OCI-LY7 (cell line): Measurements from ENCODE around the gene FANCI. TPM values are rescaled to one million over a fixed set of nuclear protein-coding genes. Genes with fewer than 3 reads are reported as not detected.

Experiments used
- BruUV-seq: library from RNA; stranded (reverse); fragments of 400-500 nt; replicated peaks from 2 replicates; lab custom pipeline; 2021; lab: Mats Ljungman, UMichigan
- CTCF ChIA-PET: fragments of 300-600 bp; sonication (Branson Sonifier 250); formaldehyde crosslinking; loops from one replicate; lab custom pipeline; 2022; ENCODE audit warnings: antibody characterized with exemption; ENCODE audit not compliant: unreplicated experiment; lab: Charles Lee
- POLR2A ChIA-PET: fragments of 300-600 bp; sonication (Branson Sonifier 250); formaldehyde crosslinking; loops from one replicate; lab custom pipeline; 2022; ENCODE audit warnings: antibody characterized with exemption; lab: Charles Lee
- DNase-seq: peaks from one replicate; pipeline ENCODE4 v3.0.0-alpha.2; 2015; ENCODE audit warnings: low spot score
- H2AFZ ChIP-seq: fragments of 200-600 bp; sonication (generic), shearing (Covaris generic); 2 replicates; pipeline ENCODE4 v1.6.1; 2014; ENCODE audit warnings: mild to moderate bottlenecking, antibody characterized with exemption, low read length, moderate library complexity
- H3K27ac ChIP-seq: fragments of 200-600 bp; sonication (generic); 2 replicates; pipeline ENCODE4 v1.5.1; 2014; ENCODE audit warnings: mixed run types, low read depth, mild to moderate bottlenecking, moderate library complexity, low read length, inconsistent platforms; ENCODE audit not compliant: poor library complexity, severe bottlenecking
- H3K36me3 ChIP-seq: fragments of 200-600 bp; sonication (generic); 2 replicates; pipeline ENCODE4 v1.6.1; 2014; ENCODE audit warnings: mild to moderate bottlenecking, antibody characterized with exemption, low read length, moderate library complexity, mixed read lengths; ENCODE audit not compliant: insufficient read depth
- H3K4me1 ChIP-seq: fragments of 200-600 bp; sonication (generic); 2 replicates; pipeline ENCODE4 v1.5.1; 2014; ENCODE audit warnings: mild to moderate bottlenecking, low read length; ENCODE audit not compliant: insufficient read depth, poor library complexity, severe bottlenecking
- H3K4me2 ChIP-seq: fragments of 200-600 bp; sonication (generic); 2 replicates; pipeline ENCODE4 v1.6.1; 2014; ENCODE audit warnings: mild to moderate bottlenecking, low read length
- H3K4me3 ChIP-seq: fragments of 200-600 bp; sonication (generic); 2 replicates; pipeline ENCODE4 v1.5.1; 2014; ENCODE audit warnings: mild to moderate bottlenecking, low read depth, low read length; ENCODE audit not compliant: poor library complexity, severe bottlenecking
- H3K79me2 ChIP-seq: fragments of 200-600 bp; sonication (generic); 2 replicates; pipeline ENCODE4 v1.6.1; 2016; ENCODE audit warnings: low read depth, mild to moderate bottlenecking, low read length, moderate library complexity, mixed read lengths; ENCODE audit not compliant: insufficient read depth
- H3K9me2 ChIP-seq: fragments of 200-600 bp; sonication (generic); 2 replicates; pipeline ENCODE4 v1.6.1; 2016; ENCODE audit warnings: mild to moderate bottlenecking, low read length, mixed read lengths; ENCODE audit not compliant: insufficient read depth
- H3K9me3 ChIP-seq: fragments of 200-600 bp; sonication (generic); 2 replicates; pipeline ENCODE4 v1.6.1; 2014; ENCODE audit warnings: mild to moderate bottlenecking, mixed run types, low read length, mixed read lengths
- H4K20me1 ChIP-seq: fragments of 200-600 bp; sonication (generic); 2 replicates; pipeline ENCODE4 v1.6.1; 2014; ENCODE audit warnings: mild to moderate bottlenecking, antibody characterized with exemption, low read length, moderate library complexity, mixed read lengths; ENCODE audit not compliant: insufficient read depth
- CTCF ChIP-seq: fragments of 200-600 bp; sonication (generic); conservative IDR thresholded peaks from 2 replicates; pipeline ENCODE4 v1.5.1; 2014; ENCODE audit warnings: mild to moderate bottlenecking, antibody characterized with exemption, low read length, moderate library complexity, mixed read lengths
- EZH2phosphoT487 ChIP-seq: fragments of 200-600 bp; sonication (generic); IDR thresholded peaks from 2 replicates; pipeline ENCODE4 v1.6.1; 2018; ENCODE audit warnings: low read depth, borderline replicate concordance, mild to moderate bottlenecking, mixed run types, antibody characterized with exemption, low read length, moderate library complexity, mixed read lengths
- intact Hi-C: fragments of 100-400 bp; cut with micrococcal nuclease; formaldehyde crosslinking; loops from one replicate; pipeline ENCODE4 v1.10.0; 2022; ENCODE audit not compliant: unreplicated experiment
- total RNA-seq, 2 experiments: library from RNA; depleted of rRNA in 1 of 2; stranded (reverse); fragments of >200 nt in 1 of 2; shearing (Covaris generic) in 1 of 2; gene quantifications; 2 replicates each; pipeline ENCODE4 v1.2.3, GENCODE V29; 2014 to 2022

FANCI gene
- total RNA-seq, 2 experiments from 2014 or later: 112 to 211 TPM

- Histone ChIP-seq H2AFZ (no peak overlapping the region), H3K27ac (no peak overlapping the region), H3K36me3 (no peaks in the 10 kb centered on the region), H4K20me1 (no peaks in the 10 kb centered on the region), H3K9me2 (no peaks in the 10 kb centered on the region), H3K4me1 (no peaks in the 10 kb centered on the region), H3K4me3 (no peak overlapping the region), H3K79me2 (no peaks in the 10 kb centered on the region), H3K9me3 (no peaks in the 10 kb centered on the region), H3K4me2 (no peak overlapping the region)
- no TSS peak for BruUV-seq
- no peak for DNase-seq
- TF ChIP-seq EZH2phosphoT487 (no peak), CTCF (no peak)
- intact Hi-C loops: no loop called here
- POLR2A ChIA-PET: interaction anchor here (0.6 kb wide), 1 partner anchor 10 kb away, joined by 3 read pairs; no protein-coding TSS in a partner anchor
- CTCF ChIA-PET: no interaction called here
Measured at GRCh38 chr15:89217031-89217430, 26.7 kb upstream of the FANCI start.

- Histone ChIP-seq H3K4me2 (no peak overlapping the region), H3K27ac (no peak overlapping the region), H2AFZ (no peak overlapping the region), H3K79me2 (no peaks in the 10 kb centered on the region), H3K9me2 (no peaks in the 10 kb centered on the region), H3K36me3 (no peaks in the 10 kb centered on the region), H3K4me3 (no peak overlapping the region), H3K4me1 (no peaks in the 10 kb centered on the region), H3K9me3 (no peaks in the 10 kb centered on the region), H4K20me1 (no peaks in the 10 kb centered on the region)
- intact Hi-C loops: no loop called here
- POLR2A ChIA-PET: interaction anchor here (0.6 kb wide), 1 partner anchor 11 kb away, joined by 3 read pairs; no protein-coding TSS in a partner anchor
- TF ChIP-seq EZH2phosphoT487 (no peak), CTCF (no peak)
- no TSS peak for BruUV-seq
- CTCF ChIA-PET: no interaction called here
- DNase-seq: no peak
Measured at GRCh38 chr15:89217686-89218376, 25.9 kb upstream of the FANCI start.

- no peak for DNase-seq
- Histone ChIP-seq H3K4me2 (no peak overlapping the region), H4K20me1 (no peaks in the 10 kb centered on the region), H3K36me3 (no peaks in the 10 kb centered on the region), H3K79me2 (no peaks in the 10 kb centered on the region), H3K4me1 (no peaks in the 10 kb centered on the region), H2AFZ (no peak overlapping the region), H3K4me3 (no peak overlapping the region), H3K9me3 (no peaks in the 10 kb centered on the region), H3K9me2 (no peaks in the 10 kb centered on the region), H3K27ac (no peak overlapping the region)
- no peak for TF ChIP-seq EZH2phosphoT487
- no peak for TF ChIP-seq CTCF
- intact Hi-C loops: no loop called here
- ChIA-PET POLR2A (no interaction called here), CTCF (no interaction called here)
- no TSS peak for BruUV-seq
Measured at GRCh38 chr15:89218531-89218930, 25.2 kb upstream of the FANCI start.
